Neural cell (in vitro differentiated cells): ENCODE data around the gene MYOZ2. TPM values are rescaled to one million over a fixed set of nuclear protein-coding genes. Genes with fewer than 3 reads are reported as not detected.

Experiments
- H2AFZ ChIP-seq: fragments of 200-600, 300-800 bp; sonication (generic), shearing (Covaris generic); 2 replicates; pipeline ENCODE4 v1.6.0; 2014; ENCODE audit warnings: low read depth, mild to moderate bottlenecking, antibody characterized with exemption, low read length, moderate library complexity
- H3F3A ChIP-seq: fragments of 200-600 bp; shearing (Covaris generic); 2 replicates; pipeline ENCODE4 v1.6.1; 2016; ENCODE audit warnings: mild to moderate bottlenecking, moderate library complexity, mixed read lengths, antibody characterized with exemption, low read length; ENCODE audit not compliant: insufficient read depth, poor library complexity, severe bottlenecking
- H3K27ac ChIP-seq: fragments of 200-600, 300-800 bp; sonication (generic), shearing (Covaris generic); 2 replicates; pipeline ENCODE4 v1.5.1; 2014; ENCODE audit warnings: mild to moderate bottlenecking, low read length, moderate library complexity
- H3K27me3 ChIP-seq: fragments of 300-800, 200-600 bp; sonication (generic), shearing (Covaris generic); 2 replicates; pipeline ENCODE4 v1.6.0; 2014; ENCODE audit warnings: mild to moderate bottlenecking, low read depth, low read length, moderate library complexity; ENCODE audit not compliant: insufficient read depth
- H3K36me3 ChIP-seq: fragments of 300-800, 200-600 bp; sonication (generic), shearing (Covaris generic); 2 replicates; pipeline ENCODE4 v1.5.1; 2014; ENCODE audit warnings: mild to moderate bottlenecking, antibody characterized with exemption, low read length, moderate library complexity; ENCODE audit not compliant: insufficient read depth
- H3K4me2 ChIP-seq: fragments of 300-800, 200-600 bp; sonication (generic), shearing (Covaris generic); 2 replicates; pipeline ENCODE4 v1.6.0; 2014; ENCODE audit warnings: mild to moderate bottlenecking, low read length
- H3K4me3 ChIP-seq: fragments of 300-800, 200-600 bp; sonication (generic), shearing (Covaris generic); 2 replicates; pipeline ENCODE4 v1.5.1; 2014; ENCODE audit warnings: mild to moderate bottlenecking, low read length, moderate library complexity
- H3K79me2 ChIP-seq: fragments of 200-600 bp; shearing (Covaris generic); replicated peaks from 2 replicates; pipeline ENCODE4 v1.6.0; 2014; ENCODE audit warnings: mild to moderate bottlenecking, low read length, moderate library complexity; ENCODE audit not compliant: insufficient read depth
- H3K9ac ChIP-seq: fragments of 300-800, 200-600 bp; sonication (generic), shearing (Covaris generic); 2 replicates; pipeline ENCODE4 v1.6.1; 2016; ENCODE audit warnings: mild to moderate bottlenecking, low read length, mixed read lengths
- H3K9me2 ChIP-seq: fragments of 200-600 bp; shearing (Covaris generic); 2 replicates; pipeline ENCODE4 v1.6.1; 2016; ENCODE audit warnings: mild to moderate bottlenecking, low read length, mixed read lengths; ENCODE audit not compliant: insufficient read depth
- H3K9me3 ChIP-seq: fragments of 200-600, 300-800 bp; sonication (generic), shearing (Covaris generic); 2 replicates; pipeline ENCODE4 v1.6.1; 2016; ENCODE audit warnings: mild to moderate bottlenecking, mixed run types, low read length, moderate library complexity, mixed read lengths
- H4K20me1 ChIP-seq: fragments of 200-600 bp; shearing (Covaris generic); 2 replicates; pipeline ENCODE4 v1.6.1; 2016; ENCODE audit warnings: mild to moderate bottlenecking, mixed run types; ENCODE audit not compliant: insufficient read depth
- EP300 ChIP-seq: fragments of 450-650 bp; conservative IDR thresholded peaks from 2 replicates; pipeline ENCODE4 v1.6.1; 2014; ENCODE audit warnings: antibody characterized with exemption, mild to moderate bottlenecking, moderate library complexity; ENCODE audit not compliant: poor library complexity, severe bottlenecking
- EZH2 ChIP-seq: fragments of 200-600, 300-800 bp; shearing (Covaris generic), sonication (generic); IDR thresholded peaks from 2 replicates; pipeline ENCODE4 v1.6.1; 2014; ENCODE audit warnings: antibody characterized with exemption, low read length, borderline replicate concordance, mild to moderate bottlenecking; ENCODE audit not compliant: insufficient read depth, poor library complexity, severe bottlenecking
- MXI1 ChIP-seq: fragments of 450-650 bp; conservative IDR thresholded peaks from 2 replicates; pipeline ENCODE4 v1.6.1; 2014; ENCODE audit warnings: antibody characterized with exemption, mild to moderate bottlenecking; ENCODE audit not compliant: poor library complexity, severe bottlenecking
- POLR2AphosphoS5 ChIP-seq: IDR thresholded peaks from 2 replicates; pipeline ENCODE4 v1.6.1; 2012
- RAD21 ChIP-seq: fragments of 450-650 bp; conservative IDR thresholded peaks from 2 replicates; pipeline ENCODE4 v1.6.1; 2014; ENCODE audit warnings: antibody characterized with exemption, mild to moderate bottlenecking, moderate library complexity
- SMC3 ChIP-seq: fragments of 450-650 bp; conservative IDR thresholded peaks from 2 replicates; pipeline ENCODE4 v1.6.1; 2014; ENCODE audit warnings: antibody characterized with exemption, mild to moderate bottlenecking, moderate library complexity; ENCODE audit not compliant: poor library complexity
- TAF1 ChIP-seq: IDR thresholded peaks from 2 replicates; pipeline ENCODE4 v1.6.1; 2012; ENCODE audit warnings: low read depth
- polyA plus RNA-seq: library from polyadenylated mRNA; depleted of rRNA; stranded (reverse); fragments of >200 nt; gene quantifications from 2 replicates; pipeline ENCODE4 v1.2.3, GENCODE V29; 2014
- TF ChIP-seq, protein P1 (sequence below): IDR thresholded peaks from 2 replicates; pipeline ENCODE4 v1.6.1; 2012; ENCODE audit warnings: borderline replicate concordance
- TF ChIP-seq, protein P2 (sequence below): fragments of 450-650 bp; IDR thresholded peaks from 2 replicates; pipeline ENCODE4 v1.5.1; 2014; ENCODE audit warnings: antibody characterized with exemption, mild to moderate bottlenecking, moderate library complexity; ENCODE audit not compliant: poor library complexity, severe bottlenecking

MYOZ2 gene
- polyA plus RNA-seq, 1 donor from 2014 or later: not detected

DNA sequence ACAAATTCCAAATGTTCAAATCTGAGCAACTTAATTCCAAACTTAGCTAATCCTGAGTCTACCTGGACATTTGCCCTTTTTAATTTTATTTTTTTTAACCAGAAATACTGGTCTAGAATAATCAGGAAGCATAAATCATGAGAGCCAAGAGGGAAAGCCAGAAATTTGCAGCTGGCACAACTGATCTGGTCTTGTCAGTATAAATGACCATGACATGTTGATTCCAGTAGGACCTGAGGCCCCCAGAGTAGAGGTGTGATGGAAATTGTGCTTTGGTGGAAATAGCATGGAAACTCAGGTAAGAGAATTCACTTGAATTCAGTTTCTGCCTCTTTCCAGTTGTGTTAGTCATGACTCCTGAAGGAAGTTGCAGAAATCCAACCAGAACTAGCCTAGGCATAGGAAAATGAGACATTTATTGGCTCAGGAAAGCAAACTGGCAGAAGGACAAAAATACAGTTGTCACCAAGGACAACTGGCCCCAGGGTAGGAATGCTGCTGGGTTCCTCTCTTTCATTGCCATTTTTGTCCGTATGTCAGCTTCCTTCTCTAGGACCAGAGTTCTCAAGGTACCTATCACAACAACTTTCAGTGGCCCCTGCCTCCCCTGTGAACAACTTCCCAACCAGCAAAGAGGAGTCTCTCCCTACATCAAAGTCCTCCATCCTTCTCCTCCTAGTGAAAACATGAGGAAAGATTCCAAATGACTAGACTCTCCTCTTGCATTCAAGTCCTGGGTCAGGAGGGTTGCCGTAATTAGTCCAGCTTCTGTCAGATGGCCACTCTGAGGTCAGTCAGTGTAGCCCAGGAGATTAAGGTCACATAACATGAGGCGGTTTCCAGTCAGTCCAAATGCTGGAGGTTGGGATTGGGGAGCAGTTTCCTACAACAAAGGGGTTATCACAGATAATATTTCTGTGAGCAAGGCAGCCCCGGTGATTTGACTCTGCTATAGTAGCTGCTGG is 29.3 kb upstream of the MYOZ2 start:
- no peak overlapping the region for H3K4me2 ChIP-seq
- no peak overlapping the region for H3K4me3 ChIP-seq
- H3K9me2 ChIP-seq: no peaks in the 10 kb centered on the region
- H3K79me2 ChIP-seq: no peaks in the 10 kb centered on the region
- no peaks in the 10 kb centered on the region for H4K20me1 ChIP-seq
- H3K9ac ChIP-seq: no peak overlapping the region
- no peaks in the 10 kb centered on the region for H3K27me3 ChIP-seq
- no peaks in the 10 kb centered on the region for H3K9me3 ChIP-seq
- H3K36me3 ChIP-seq: no peaks in the 10 kb centered on the region
- no peak overlapping the region for H3K27ac ChIP-seq
- H2AFZ ChIP-seq: no peak overlapping the region
- H3F3A ChIP-seq: no peaks in the 10 kb centered on the region
- TF ChIP-seq SMC3 (no peak), MXI1 (no peak), TAF1 (no peak), EP300 (no peak), RAD21 (no peak), EZH2 (no peak), POLR2AphosphoS5 (no peak)
- TF ChIP-seq, protein P1, sequence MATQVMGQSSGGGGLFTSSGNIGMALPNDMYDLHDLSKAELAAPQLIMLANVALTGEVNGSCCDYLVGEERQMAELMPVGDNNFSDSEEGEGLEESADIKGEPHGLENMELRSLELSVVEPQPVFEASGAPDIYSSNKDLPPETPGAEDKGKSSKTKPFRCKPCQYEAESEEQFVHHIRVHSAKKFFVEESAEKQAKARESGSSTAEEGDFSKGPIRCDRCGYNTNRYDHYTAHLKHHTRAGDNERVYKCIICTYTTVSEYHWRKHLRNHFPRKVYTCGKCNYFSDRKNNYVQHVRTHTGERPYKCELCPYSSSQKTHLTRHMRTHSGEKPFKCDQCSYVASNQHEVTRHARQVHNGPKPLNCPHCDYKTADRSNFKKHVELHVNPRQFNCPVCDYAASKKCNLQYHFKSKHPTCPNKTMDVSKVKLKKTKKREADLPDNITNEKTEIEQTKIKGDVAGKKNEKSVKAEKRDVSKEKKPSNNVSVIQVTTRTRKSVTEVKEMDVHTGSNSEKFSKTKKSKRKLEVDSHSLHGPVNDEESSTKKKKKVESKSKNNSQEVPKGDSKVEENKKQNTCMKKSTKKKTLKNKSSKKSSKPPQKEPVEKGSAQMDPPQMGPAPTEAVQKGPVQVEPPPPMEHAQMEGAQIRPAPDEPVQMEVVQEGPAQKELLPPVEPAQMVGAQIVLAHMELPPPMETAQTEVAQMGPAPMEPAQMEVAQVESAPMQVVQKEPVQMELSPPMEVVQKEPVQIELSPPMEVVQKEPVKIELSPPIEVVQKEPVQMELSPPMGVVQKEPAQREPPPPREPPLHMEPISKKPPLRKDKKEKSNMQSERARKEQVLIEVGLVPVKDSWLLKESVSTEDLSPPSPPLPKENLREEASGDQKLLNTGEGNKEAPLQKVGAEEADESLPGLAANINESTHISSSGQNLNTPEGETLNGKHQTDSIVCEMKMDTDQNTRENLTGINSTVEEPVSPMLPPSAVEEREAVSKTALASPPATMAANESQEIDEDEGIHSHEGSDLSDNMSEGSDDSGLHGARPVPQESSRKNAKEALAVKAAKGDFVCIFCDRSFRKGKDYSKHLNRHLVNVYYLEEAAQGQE: no peak
- TF ChIP-seq, protein P2, sequence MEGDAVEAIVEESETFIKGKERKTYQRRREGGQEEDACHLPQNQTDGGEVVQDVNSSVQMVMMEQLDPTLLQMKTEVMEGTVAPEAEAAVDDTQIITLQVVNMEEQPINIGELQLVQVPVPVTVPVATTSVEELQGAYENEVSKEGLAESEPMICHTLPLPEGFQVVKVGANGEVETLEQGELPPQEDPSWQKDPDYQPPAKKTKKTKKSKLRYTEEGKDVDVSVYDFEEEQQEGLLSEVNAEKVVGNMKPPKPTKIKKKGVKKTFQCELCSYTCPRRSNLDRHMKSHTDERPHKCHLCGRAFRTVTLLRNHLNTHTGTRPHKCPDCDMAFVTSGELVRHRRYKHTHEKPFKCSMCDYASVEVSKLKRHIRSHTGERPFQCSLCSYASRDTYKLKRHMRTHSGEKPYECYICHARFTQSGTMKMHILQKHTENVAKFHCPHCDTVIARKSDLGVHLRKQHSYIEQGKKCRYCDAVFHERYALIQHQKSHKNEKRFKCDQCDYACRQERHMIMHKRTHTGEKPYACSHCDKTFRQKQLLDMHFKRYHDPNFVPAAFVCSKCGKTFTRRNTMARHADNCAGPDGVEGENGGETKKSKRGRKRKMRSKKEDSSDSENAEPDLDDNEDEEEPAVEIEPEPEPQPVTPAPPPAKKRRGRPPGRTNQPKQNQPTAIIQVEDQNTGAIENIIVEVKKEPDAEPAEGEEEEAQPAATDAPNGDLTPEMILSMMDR: no peak

DNA sequence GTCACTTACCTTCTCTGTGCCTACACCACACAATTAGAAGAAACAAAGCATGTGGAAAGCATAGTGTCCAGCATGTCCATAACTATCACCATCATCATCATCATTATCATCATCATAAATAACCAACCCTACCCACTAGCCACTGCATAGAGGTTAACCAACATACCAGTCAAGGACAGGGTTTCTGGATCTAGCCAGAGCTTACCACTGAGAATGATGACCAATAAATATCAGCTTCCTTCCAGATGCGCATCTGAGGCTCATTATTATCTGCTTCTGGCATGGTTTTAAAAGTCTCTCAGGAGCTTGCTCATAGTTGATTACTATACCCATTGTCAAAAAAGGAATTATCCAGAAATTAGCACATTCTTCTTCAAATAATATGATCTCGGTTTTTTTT is 25.5 kb upstream of the MYOZ2 start:
- Histone ChIP-seq H3K4me2 (no peak overlapping the region), H2AFZ (no peak overlapping the region), H3K27me3 (no peaks in the 10 kb centered on the region), H3F3A (no peaks in the 10 kb centered on the region), H3K79me2 (no peaks in the 10 kb centered on the region), H3K9ac (no peak overlapping the region), H3K9me2 (no peaks in the 10 kb centered on the region), H4K20me1 (no peaks in the 10 kb centered on the region), H3K4me3 (no peak overlapping the region), H3K27ac (no peak overlapping the region), H3K36me3 (no peaks in the 10 kb centered on the region), H3K9me3 (no peaks in the 10 kb centered on the region)
- TF ChIP-seq, protein P1: no peak
